CD14-positive monocyte (primary cell): Measurements from ENCODE around the gene SSX7. TPM values are rescaled to one million over a fixed set of nuclear protein-coding genes. Genes with fewer than 3 reads are reported as not detected.

Experiments
- DNase-seq, 3 donors: peaks; one replicate each; pipeline ENCODE4 v3.0.0-alpha.2; 2011 to 2022
- H2AFZ ChIP-seq: 2 replicates; pipeline ENCODE4 v1.6.0; 2012; ENCODE audit warnings: mild to moderate bottlenecking, low read depth, low read length, inconsistent platforms; ENCODE audit not compliant: insufficient read depth, poor library complexity, severe bottlenecking
- H3K27ac ChIP-seq, 2 donors: 1 replicate in 1 of 2; 2 replicates in 1 of 2; pipeline ENCODE4 v1.5.1; 2012 to 2013; ENCODE audit warnings: low read length in 2 of 2, control low read depth in 1 of 2, inconsistent platforms in 1 of 2, low read depth in 1 of 2, mild to moderate bottlenecking in 1 of 2
- H3K27me3 ChIP-seq, 2 donors: one replicate each; pipeline versions ENCODE4 v1.6.0 to v1.6.1; 2011 to 2013; ENCODE audit warnings: low read length in 2 of 2; ENCODE audit not compliant: control insufficient read depth in 2 of 2, insufficient read depth in 2 of 2
- H3K36me3 ChIP-seq, 2 donors: replicated peaks in 1 of 2; 1 replicate in 1 of 2; 2 replicates in 1 of 2; pipeline versions ENCODE4 v1.5.1 to v1.6.1; 2012 to 2013; ENCODE audit warnings: low read length in 2 of 2, control low read depth in 1 of 2, inconsistent platforms in 1 of 2, mild to moderate bottlenecking in 1 of 2; ENCODE audit not compliant: insufficient read depth in 2 of 2, control insufficient read depth in 1 of 2
- H3K4me1 ChIP-seq, 2 donors: 1 replicate in 1 of 2; 2 replicates in 1 of 2; pipeline versions ENCODE4 v1.5.1 to v1.6.1; 2012 to 2013; ENCODE audit warnings: low read length in 2 of 2, control low read depth in 1 of 2, inconsistent platforms in 1 of 2, mild to moderate bottlenecking in 1 of 2, moderate library complexity in 1 of 2; ENCODE audit not compliant: insufficient read depth in 2 of 2, control insufficient read depth in 1 of 2
- H3K4me2 ChIP-seq: replicated peaks from 2 replicates; pipeline ENCODE3; 2012; ENCODE audit warnings: low read length, moderate library complexity, mild to moderate bottlenecking; ENCODE audit not compliant: poor library complexity, severe bottlenecking; ENCODE audit errors: extremely low read depth
- H3K4me3 ChIP-seq, 3 experiments: fragments of 200-600 bp in 1 of 3; sonication (generic) in 1 of 3; replicated peaks in 1 of 3; 1 replicate in 2 of 3; 2 replicates in 1 of 3; pipeline ENCODE4 v1.5.1; 2011 to 2013; ENCODE audit warnings: low read length in 3 of 3, mild to moderate bottlenecking in 3 of 3, control low read depth in 2 of 3, low read depth in 2 of 3, inconsistent platforms in 1 of 3, moderate library complexity in 1 of 3
- H3K79me2 ChIP-seq: 2 replicates; pipeline ENCODE4 v1.6.0; 2012; ENCODE audit warnings: mild to moderate bottlenecking, control low read depth, inconsistent platforms, low read length, moderate library complexity; ENCODE audit not compliant: insufficient read depth
- H3K9ac ChIP-seq: 2 replicates; pipeline ENCODE4 v1.6.0; 2017; ENCODE audit warnings: low read length, mild to moderate bottlenecking; ENCODE audit not compliant: insufficient read depth, poor library complexity, severe bottlenecking
- H3K9me3 ChIP-seq, 2 donors: replicated peaks in 1 of 2; 1 replicate in 1 of 2; 2 replicates in 1 of 2; pipeline versions ENCODE4 v1.5.1 to v1.6.1; 2012 to 2013; ENCODE audit warnings: low read length in 2 of 2, control low read depth in 1 of 2; ENCODE audit not compliant: control insufficient read depth in 1 of 2, insufficient read depth in 1 of 2
- H4K20me1 ChIP-seq: 2 replicates; pipeline ENCODE4 v1.6.0; 2012; ENCODE audit warnings: mild to moderate bottlenecking, low read length, control low read depth, moderate library complexity; ENCODE audit not compliant: insufficient read depth
- H3K27ac Mint-ChIP-seq, 7 donors: one replicate each; pipeline ENCODE4 v1.8.0; 2020; ENCODE audit warnings: mild to moderate bottlenecking in 7 of 7, mixed read lengths in 7 of 7, moderate library complexity in 6 of 7, inconsistent platforms in 2 of 7
- H3K27me3 Mint-ChIP-seq, 3 donors: one replicate each; pipeline ENCODE4 v1.8.0; 2021 to 2022; ENCODE audit warnings: low read depth in 3 of 3, mild to moderate bottlenecking in 3 of 3, mixed read lengths in 3 of 3, moderate library complexity in 3 of 3, inconsistent platforms in 1 of 3
- H3K36me3 Mint-ChIP-seq, 2 donors: one replicate each; pipeline ENCODE4 v1.8.0; 2020; ENCODE audit warnings: mixed read lengths in 2 of 2, inconsistent platforms in 1 of 2, mild to moderate bottlenecking in 1 of 2
- H3K4me1 Mint-ChIP-seq: one replicate; pipeline ENCODE4 v1.8.0; 2020; ENCODE audit warnings: mild to moderate bottlenecking, mixed read lengths
- H3K4me3 Mint-ChIP-seq, 2 donors: one replicate each; pipeline ENCODE4 v1.8.0; 2020; ENCODE audit warnings: mild to moderate bottlenecking in 2 of 2, mixed read lengths in 2 of 2, moderate library complexity in 1 of 2
- H3K9me3 Mint-ChIP-seq, 7 donors: one replicate each; pipeline ENCODE4 v1.8.0; 2020 to 2022; ENCODE audit warnings: mixed read lengths in 7 of 7, mild to moderate bottlenecking in 6 of 7, moderate library complexity in 6 of 7, inconsistent platforms in 2 of 7
- WGBS: methylation state at CpG from one replicate; pipeline ENCODE4 v1.1.5; 2013; ENCODE audit warnings: missing lambda C conversion rate; ENCODE audit not compliant: insufficient coverage; 5-methylcytosine and 5-hydroxymethylcytosine counted together
- intact Hi-C, 2 donors: fragments of 100-400 bp; cut with micrococcal nuclease; formaldehyde crosslinking; loops; one replicate each; pipeline versions ENCODE4 v1.15.0 to v1.15.1; 2023
- polyA plus RNA-seq, 3 donors: library from polyadenylated mRNA; depleted of rRNA in 1 of 3; unstranded in 2 of 3; stranded (reverse) in 1 of 3; fragments of 300-500 nt in 2 of 3; fragments of >200 nt in 1 of 3; fragmentation: Illumina TruSeq in 2 of 3; gene quantifications; 1 replicate in 2 of 3; 2 replicates in 1 of 3; pipeline ENCODE4 v1.2.3, GENCODE V29; 2012 to 2021
- small RNA-seq: library from RNA; depleted of rRNA; stranded (forward); fragments of <200 nt; gene quantifications from one replicate; pipeline ENCODE3, GENCODE V24; 2012; ENCODE audit warnings: low read depth; ENCODE audit not compliant: insufficient read length
- TF ChIP-seq, protein P1 (sequence below): fragments of 200-600 bp; IDR thresholded peaks from one replicate; pipeline ENCODE4 v1.8.0; 2022; ENCODE audit warnings: antibody characterized with exemption, mild to moderate bottlenecking

The SSX7 gene
- polyA plus RNA-seq, 3 donors = not detected

DNA sequence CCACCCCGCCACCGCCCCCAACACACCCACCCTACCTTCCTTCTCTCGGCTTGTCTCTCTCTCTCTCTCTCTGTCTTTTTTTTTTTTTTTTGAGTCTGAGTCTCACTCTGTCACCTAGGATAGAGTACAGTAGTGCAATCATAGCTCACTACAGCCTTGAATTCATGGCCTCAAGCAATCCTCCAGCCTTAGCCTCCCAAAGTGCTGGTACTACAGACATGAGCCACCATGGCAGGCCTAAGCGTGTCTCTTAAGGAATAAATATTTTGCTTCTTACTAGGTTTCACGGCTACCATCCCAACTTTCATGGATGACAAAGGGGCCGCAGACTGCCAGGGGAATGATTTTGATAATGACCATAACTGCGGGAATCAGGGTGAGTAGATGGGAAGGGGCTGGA is 55.8 kb downstream of the SSX7 start:
- WGBS = no CpG with 5 or more reads among the region's 7 CpGs
- DNase-seq = no peak
- Mint-ChIP-seq H3K9me3 (peaks cover 0 to 8% (median under 1%) of the 10 kb centered on the region in 7 donors), H3K4me1 (no peaks in the 10 kb centered on the region), H3K27ac (no peak overlapping the region), H3K27me3 (peaks cover 0 to 11% (median 0%) of the 10 kb centered on the region in 3 donors), H3K4me3 (no peak overlapping the region), H3K36me3 (no peaks in the 10 kb centered on the region)
- no peaks in the 10 kb centered on the region for H3K9me3 ChIP-seq
- H3K79me2 ChIP-seq = no peaks in the 10 kb centered on the region
- H3K36me3 ChIP-seq = no peaks in the 10 kb centered on the region
- H4K20me1 ChIP-seq = no peaks in the 10 kb centered on the region
- peaks cover 0 to 6% of the 10 kb centered on the region in 2 donors for H3K27me3 ChIP-seq
- intact Hi-C loops = no loop called here
- H3K4me2 ChIP-seq = no peak overlapping the region
- no peaks in the 10 kb centered on the region for H3K4me1 ChIP-seq
- TF ChIP-seq, protein P1, sequence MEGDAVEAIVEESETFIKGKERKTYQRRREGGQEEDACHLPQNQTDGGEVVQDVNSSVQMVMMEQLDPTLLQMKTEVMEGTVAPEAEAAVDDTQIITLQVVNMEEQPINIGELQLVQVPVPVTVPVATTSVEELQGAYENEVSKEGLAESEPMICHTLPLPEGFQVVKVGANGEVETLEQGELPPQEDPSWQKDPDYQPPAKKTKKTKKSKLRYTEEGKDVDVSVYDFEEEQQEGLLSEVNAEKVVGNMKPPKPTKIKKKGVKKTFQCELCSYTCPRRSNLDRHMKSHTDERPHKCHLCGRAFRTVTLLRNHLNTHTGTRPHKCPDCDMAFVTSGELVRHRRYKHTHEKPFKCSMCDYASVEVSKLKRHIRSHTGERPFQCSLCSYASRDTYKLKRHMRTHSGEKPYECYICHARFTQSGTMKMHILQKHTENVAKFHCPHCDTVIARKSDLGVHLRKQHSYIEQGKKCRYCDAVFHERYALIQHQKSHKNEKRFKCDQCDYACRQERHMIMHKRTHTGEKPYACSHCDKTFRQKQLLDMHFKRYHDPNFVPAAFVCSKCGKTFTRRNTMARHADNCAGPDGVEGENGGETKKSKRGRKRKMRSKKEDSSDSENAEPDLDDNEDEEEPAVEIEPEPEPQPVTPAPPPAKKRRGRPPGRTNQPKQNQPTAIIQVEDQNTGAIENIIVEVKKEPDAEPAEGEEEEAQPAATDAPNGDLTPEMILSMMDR = no peak
- no peak overlapping the region for H2AFZ ChIP-seq
- H3K27ac ChIP-seq = no peak overlapping the region
- no peak overlapping the region for H3K9ac ChIP-seq
- no peak overlapping the region for H3K4me3 ChIP-seq

DNA sequence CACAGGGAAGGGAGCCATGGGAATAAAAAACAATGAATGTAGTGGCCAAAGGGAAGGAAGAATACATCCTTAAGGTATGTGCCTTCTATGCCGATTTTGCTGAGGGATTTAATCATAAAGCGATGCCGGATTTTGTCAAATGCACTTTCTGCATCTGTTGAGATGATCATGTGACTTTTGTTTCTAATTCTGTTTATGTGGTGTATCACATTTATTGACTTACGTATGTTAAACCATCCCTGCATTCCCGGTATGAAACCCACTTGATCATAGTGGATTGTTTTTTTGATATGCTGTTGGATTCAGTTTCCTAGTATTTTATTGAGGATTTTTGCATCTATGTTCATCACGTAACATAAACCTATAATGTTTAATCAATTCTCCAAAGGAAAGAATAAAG is 60.0 kb downstream of the SSX7 start:
- no peak overlapping the region for H3K4me2 ChIP-seq
- no CpG with 5 or more reads among the region's 6 CpGs for WGBS
- no peak overlapping the region for H3K27ac Mint-ChIP-seq
- no peak overlapping the region for H3K9ac ChIP-seq
- H3K9me3 Mint-ChIP-seq = peaks cover 0 to 4% (median 0%) of the 10 kb centered on the region in 7 donors
- H3K9me3 ChIP-seq = no peaks in the 10 kb centered on the region
- H3K4me3 Mint-ChIP-seq = no peak overlapping the region
- no peaks in the 10 kb centered on the region for H3K36me3 Mint-ChIP-seq
- H3K27me3 Mint-ChIP-seq = peaks cover 3 to 11% (median 3%) of the 10 kb centered on the region in 3 donors
- no peaks in the 10 kb centered on the region for H4K20me1 ChIP-seq
- no peaks in the 10 kb centered on the region for H3K4me1 Mint-ChIP-seq
- no peaks in the 10 kb centered on the region for H3K79me2 ChIP-seq
- H3K4me1 ChIP-seq = no peaks in the 10 kb centered on the region
- H3K27me3 ChIP-seq = peaks cover 0 to 8% of the 10 kb centered on the region in 2 donors
- intact Hi-C loops = no loop called here
- H3K4me3 ChIP-seq = no peak overlapping the region
- no peak overlapping the region for H3K27ac ChIP-seq
- TF ChIP-seq, protein P1 = no peak
- no peak overlapping the region for H2AFZ ChIP-seq
- no peaks in the 10 kb centered on the region for H3K36me3 ChIP-seq
- DNase-seq = no peak

Small RNAs within 50 kb of the gene (small RNA-seq; reads per million reads assigned to genes)
- gene AL450023.3 (not detected), gene RNA5SP504 (not detected)

Other genes starting within 250 kb of the SSX7 start
- gene XAGE1A, start 159.1 kb downstream of the SSX7 start, polyA plus RNA-seq = not detected
- not detected for gene XAGE1B, start 137.8 kb downstream of the SSX7 start, polyA plus RNA-seq
- gene SSX2, start 52.3 kb upstream of the SSX7 start, polyA plus RNA-seq = not detected
- not detected for gene SSX2B, start 96.4 kb upstream of the SSX7 start, polyA plus RNA-seq
- gene SPANXN5, start 142.5 kb upstream of the SSX7 start, polyA plus RNA-seq = not detected
- gene XAGE5, start 156.4 kb upstream of the SSX7 start, polyA plus RNA-seq = not detected
- not detected for gene XAGE3, start 213.2 kb upstream of the SSX7 start, polyA plus RNA-seq
- 100 to 1,000 TPM in 1 of 3 donors, 10 to 100 TPM in 1, 1 to 10 TPM in 1; 9.4 to 150 (median 10.9) TPM for gene FAM156B, start 242.4 kb upstream of the SSX7 start, polyA plus RNA-seq